Subcutaneous abdominal adipose tissue (tissue), 5 donors: ENCODE results near the gene CABP2.

Experiments used
- H3K27ac ChIP-seq: one replicate; pipeline ENCODE4 v1.7.0; 2013; ENCODE audit warnings: low read depth, mild to moderate bottlenecking, inconsistent platforms, low read length, moderate library complexity
- H3K27me3 ChIP-seq, 5 donors: one replicate each; pipeline ENCODE4 v1.7.0; 2013; ENCODE audit warnings: low read length in 5 of 5, inconsistent platforms in 1 of 5; ENCODE audit not compliant: control insufficient read depth in 5 of 5, insufficient read depth in 4 of 5
- H3K36me3 ChIP-seq, 5 donors: one replicate each; pipeline ENCODE4 v1.7.0; 2013; ENCODE audit warnings: low read length in 5 of 5; ENCODE audit not compliant: control insufficient read depth in 5 of 5, insufficient read depth in 5 of 5
- H3K4me1 ChIP-seq, 5 donors: one replicate each; pipeline ENCODE4 v1.7.0; 2013; ENCODE audit warnings: low read length in 5 of 5, mild to moderate bottlenecking in 3 of 5, moderate library complexity in 1 of 5; ENCODE audit not compliant: control insufficient read depth in 5 of 5, insufficient read depth in 5 of 5
- H3K4me3 ChIP-seq, 5 donors: one replicate each; pipeline ENCODE4 v1.7.0; 2013; ENCODE audit warnings: low read length in 5 of 5, low read depth in 1 of 5
- H3K9ac ChIP-seq, 5 donors: one replicate each; pipeline ENCODE4 v1.7.0; 2013; ENCODE audit warnings: low read length in 5 of 5, mild to moderate bottlenecking in 4 of 5, moderate library complexity in 3 of 5
- H3K9me3 ChIP-seq, 5 donors: one replicate each; pipeline ENCODE4 v1.7.0; 2013; ENCODE audit warnings: low read length in 5 of 5; ENCODE audit not compliant: control insufficient read depth in 5 of 5
- donor health status: healthy.
- donor health status: healthy.
- donor health status: healthy.
- donor health status: healthy.
- donor health status: healthy.

CABP2 gene

DNA sequence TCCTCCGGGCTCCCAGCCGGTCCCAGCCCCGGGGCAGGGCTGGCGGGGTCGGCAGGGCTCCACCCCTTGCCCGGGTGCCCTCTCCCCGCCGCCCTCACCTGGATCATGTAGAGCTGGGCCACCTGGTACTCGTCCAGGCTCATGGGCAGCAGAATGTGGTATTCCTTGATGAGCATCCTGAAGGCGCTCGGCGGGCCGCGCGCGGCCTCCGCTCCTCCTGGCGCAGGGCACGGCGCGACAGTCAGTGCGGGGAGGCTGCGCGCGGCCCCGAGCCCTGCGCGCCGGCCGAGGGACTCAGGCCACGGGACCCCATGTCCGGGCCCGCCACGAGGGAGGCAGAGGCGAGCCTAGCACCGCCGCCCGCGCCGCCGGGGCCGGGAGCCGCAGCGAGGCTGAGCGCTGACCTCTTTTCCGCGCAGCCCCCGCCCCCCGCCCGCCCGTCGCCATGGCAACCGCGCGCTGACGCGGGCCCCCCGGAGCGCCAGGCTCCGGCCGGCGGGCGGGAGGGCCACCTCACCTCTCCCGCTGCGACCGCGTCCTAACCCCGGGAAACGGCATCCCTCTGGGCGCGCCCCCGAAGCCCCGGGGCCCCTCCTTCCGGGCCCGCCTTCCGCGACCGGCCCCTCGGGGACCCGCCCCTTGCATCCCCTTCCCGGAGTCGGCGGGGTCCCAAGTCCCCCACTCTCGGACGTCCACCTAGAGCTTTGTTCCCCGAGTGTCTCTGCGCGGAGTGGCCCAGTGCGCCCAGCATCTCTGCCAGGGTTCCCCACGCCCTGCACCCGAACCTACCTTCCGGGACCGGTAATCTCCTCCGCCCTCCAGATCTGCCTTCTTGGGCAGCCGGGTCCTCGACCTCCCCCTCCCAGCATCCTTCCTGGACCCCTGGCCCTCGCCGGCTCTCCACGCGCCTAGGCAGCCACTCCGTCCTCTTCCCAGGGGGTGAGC, 19.0 kb downstream of the CABP2 start:
- Histone ChIP-seq H3K36me3 (peaks cover 0 to 21% (median 7%) of the 10 kb centered on the region in 5 donors), H3K27ac (peak overlapping the region; percentile 87), H3K4me3 (peak overlapping the region in 4 of 5 donors; percentile 64 to 79 (median 74)), H3K9ac (peak overlapping the region in 4 of 5 donors; percentile 20 to 75 (median 52)), H3K4me1 (peaks cover 2 to 54% (median 46%) of the 10 kb centered on the region in 5 donors), H3K27me3 (peaks cover 0 to 3% (median 0%) of the 10 kb centered on the region in 5 donors), H3K9me3 (no peaks in the 10 kb centered on the region)

DNA sequence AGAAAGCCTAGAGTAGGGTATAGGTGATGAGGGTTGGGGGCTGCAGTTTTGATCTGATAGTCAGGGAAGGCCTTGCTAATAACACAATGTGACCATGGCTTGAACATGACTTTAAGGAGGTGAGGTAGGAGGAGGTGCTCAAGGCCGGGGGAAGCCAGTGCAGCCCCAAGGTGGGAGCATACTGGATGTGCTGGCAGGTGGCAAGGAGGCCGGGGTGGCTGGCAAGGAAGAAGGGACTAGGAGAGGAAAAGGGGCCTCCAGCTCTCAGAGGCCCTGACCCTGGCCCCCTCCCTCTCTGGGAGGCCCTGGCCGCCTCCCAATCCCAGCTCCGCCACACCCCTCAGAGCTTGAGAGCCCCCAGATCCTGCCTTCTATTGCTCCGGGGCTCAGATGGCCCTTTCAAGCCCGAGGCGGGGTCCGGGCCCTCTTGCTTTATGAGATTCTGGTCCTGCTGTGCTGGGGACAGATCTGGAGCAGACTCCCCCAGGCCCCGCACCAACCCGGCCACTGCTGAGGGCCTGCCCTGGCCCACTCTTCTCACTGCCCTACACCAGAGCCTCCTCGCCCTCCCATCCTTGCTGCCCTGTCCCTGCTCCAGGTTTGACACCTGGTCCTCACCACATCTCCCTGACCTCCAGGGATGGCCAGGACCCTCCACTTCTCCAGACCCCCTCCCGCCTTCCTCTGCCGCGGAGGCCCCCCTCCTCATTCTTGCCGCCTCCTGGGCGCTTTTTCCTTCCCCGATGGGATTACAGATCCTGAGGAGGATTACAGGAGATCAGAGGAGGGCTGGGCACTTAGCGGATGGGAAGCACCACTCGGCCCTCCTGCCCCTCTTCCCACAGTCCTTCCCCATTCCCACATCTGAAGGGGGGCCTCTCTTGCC, 19.9 kb downstream of the CABP2 start:
- H3K4me3 ChIP-seq: peak overlapping the region in 2 of 5 donors; percentile 72 to 79
- H3K36me3 ChIP-seq: peaks cover 0 to 26% (median 9%) of the 10 kb centered on the region in 5 donors
- peak overlapping the region in 1 of 5 donors; percentile 48 for H3K9ac ChIP-seq
- peaks cover 2 to 52% (median 43%) of the 10 kb centered on the region in 5 donors for H3K4me1 ChIP-seq
- peaks cover 0 to 3% (median 0%) of the 10 kb centered on the region in 5 donors for H3K27me3 ChIP-seq
- H3K27ac ChIP-seq: no peak overlapping the region
- no peaks in the 10 kb centered on the region for H3K9me3 ChIP-seq

DNA sequence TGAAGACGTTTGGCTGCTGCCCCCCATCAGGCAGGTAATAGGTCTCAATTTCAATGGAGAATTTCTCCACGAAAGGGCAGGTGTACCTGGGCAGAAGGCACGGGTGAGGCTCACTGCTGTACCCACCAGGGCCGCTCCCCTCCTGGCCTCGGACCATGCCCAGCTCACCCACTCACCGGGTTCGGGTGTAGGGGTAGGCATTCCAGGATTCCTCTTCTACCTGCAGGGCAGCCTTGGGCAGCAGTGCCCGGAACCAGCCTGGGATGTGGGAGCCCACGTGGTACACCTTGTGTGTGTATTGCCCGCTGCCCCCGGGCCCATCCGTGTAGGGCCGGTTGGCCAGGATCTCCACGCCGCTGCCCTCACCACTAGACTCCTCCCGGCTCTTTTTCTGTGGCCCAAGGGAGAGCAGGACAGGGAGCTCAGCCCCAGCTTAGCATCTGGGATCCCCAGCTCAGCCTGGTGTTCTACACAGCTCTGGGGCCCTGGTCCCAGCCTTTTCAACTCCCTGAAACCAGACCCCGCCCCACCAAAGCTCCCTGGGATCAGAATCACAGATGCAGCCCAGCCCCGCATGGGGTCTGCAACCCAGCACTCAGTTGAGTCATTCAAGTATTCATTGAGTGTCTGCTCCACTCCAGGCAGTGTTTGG, 20.8 kb downstream of the CABP2 start:
- H3K4me3 ChIP-seq: no peak overlapping the region
- peaks cover 2 to 48% (median 36%) of the 10 kb centered on the region in 5 donors for H3K4me1 ChIP-seq
- peaks cover 0 to 35% (median 9%) of the 10 kb centered on the region in 5 donors for H3K36me3 ChIP-seq
- no peak overlapping the region for H3K27ac ChIP-seq
- H3K9me3 ChIP-seq: no peaks in the 10 kb centered on the region
- H3K9ac ChIP-seq: no peak overlapping the region
- H3K27me3 ChIP-seq: peaks cover 0 to 3% (median 0%) of the 10 kb centered on the region in 5 donors

DNA sequence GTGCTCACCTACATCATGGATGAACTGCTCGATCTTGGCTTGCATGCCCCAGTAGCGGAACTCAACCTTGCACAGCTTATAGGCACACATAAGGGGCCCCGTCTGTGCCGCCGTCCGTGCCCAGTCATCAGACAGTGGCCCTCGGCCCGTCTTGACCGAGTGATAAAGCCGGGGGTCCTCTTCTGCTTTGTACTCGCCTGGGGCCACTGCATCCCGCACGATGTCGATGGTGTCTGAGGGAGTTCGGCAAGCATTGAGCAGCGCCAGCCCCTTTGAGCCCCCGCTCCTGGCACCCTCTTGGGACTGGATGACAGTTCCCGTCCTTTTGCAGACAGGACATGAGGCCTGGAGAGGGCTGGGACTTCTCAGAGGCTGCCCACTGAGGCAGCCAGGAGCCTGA, 21.4 kb downstream of the CABP2 start:
- Histone ChIP-seq H3K36me3 (peaks cover 0 to 41% (median 9%) of the 10 kb centered on the region in 5 donors), H3K4me1 (peaks cover 2 to 42% (median 30%) of the 10 kb centered on the region in 5 donors), H3K9ac (no peak overlapping the region), H3K27ac (no peak overlapping the region), H3K9me3 (no peaks in the 10 kb centered on the region), H3K27me3 (peaks cover 0 to 3% (median 0%) of the 10 kb centered on the region in 5 donors), H3K4me3 (no peak overlapping the region)

DNA sequence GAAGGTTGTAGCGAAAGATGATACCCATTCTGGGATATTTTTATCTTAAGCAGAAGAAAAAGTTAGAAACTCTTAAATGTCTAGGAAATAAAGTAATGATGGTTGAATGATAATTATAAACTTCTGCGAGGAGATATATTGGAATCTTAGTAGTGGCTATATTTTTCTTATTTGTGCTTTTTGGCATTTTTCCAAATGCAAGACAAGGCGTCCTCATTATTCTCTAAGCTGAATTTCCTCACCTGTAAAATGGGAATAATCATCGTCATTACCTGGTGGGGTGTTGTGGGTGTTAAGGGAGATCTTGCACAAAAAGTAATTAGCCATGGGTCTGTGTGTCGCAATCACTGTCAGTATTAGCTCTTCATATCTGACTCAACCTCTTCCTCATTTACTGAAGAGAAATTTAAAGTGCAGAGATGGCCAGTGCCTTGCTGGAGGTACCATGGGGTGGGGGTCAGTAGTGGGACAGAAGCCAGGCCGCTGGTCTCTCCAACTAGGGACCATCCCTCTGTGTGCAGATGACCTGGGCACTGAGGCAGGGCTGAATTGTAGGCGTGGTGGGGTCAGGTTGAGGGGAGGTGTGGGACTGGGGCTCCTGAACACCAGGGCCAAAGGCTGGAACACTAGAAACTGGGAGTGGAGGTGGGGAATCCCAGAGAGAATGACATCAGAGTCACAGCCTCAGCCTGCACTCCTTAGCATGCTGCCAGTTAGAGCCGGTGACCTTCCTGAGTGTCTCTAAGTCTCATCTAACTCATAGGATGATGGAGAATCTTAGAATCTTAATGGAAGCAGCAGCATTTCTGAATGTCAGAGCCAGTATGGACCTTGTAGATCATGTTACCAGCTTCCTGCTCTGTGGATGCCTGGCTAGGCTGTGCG, 22.2 kb downstream of the CABP2 start:
- Histone ChIP-seq H3K9ac (no peak overlapping the region), H3K9me3 (no peaks in the 10 kb centered on the region), H3K4me3 (no peak overlapping the region), H3K27me3 (peaks cover 0 to 3% (median 0%) of the 10 kb centered on the region in 5 donors), H3K36me3 (peaks cover 0 to 45% (median 9%) of the 10 kb centered on the region in 5 donors), H3K4me1 (peaks cover 2 to 34% (median 23%) of the 10 kb centered on the region in 5 donors), H3K27ac (no peak overlapping the region)

DNA sequence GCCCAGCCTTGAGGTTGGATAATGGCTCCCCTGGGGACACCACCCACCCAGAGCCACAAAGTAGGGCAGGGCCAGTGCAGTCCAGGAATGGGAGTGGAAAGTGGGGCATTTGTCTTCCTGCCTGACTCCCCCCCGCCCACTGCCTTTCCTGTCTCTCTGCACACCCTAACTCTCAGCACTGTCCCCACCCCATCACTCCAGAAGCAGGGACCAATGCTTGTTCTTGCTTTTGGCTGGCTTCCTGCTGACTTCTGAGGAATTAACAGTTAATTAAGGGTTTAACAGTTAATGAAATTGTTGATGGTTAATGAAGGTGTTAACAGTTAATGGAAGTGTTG, 22.8 kb downstream of the CABP2 start:
- Histone ChIP-seq H3K9ac (no peak overlapping the region), H3K36me3 (peaks cover 0 to 51% (median 13%) of the 10 kb centered on the region in 5 donors), H3K4me3 (no peak overlapping the region), H3K27me3 (peaks cover 0 to 3% (median 0%) of the 10 kb centered on the region in 5 donors), H3K27ac (no peak overlapping the region), H3K9me3 (no peaks in the 10 kb centered on the region), H3K4me1 (peaks cover 0 to 28% (median 16%) of the 10 kb centered on the region in 5 donors)

DNA sequence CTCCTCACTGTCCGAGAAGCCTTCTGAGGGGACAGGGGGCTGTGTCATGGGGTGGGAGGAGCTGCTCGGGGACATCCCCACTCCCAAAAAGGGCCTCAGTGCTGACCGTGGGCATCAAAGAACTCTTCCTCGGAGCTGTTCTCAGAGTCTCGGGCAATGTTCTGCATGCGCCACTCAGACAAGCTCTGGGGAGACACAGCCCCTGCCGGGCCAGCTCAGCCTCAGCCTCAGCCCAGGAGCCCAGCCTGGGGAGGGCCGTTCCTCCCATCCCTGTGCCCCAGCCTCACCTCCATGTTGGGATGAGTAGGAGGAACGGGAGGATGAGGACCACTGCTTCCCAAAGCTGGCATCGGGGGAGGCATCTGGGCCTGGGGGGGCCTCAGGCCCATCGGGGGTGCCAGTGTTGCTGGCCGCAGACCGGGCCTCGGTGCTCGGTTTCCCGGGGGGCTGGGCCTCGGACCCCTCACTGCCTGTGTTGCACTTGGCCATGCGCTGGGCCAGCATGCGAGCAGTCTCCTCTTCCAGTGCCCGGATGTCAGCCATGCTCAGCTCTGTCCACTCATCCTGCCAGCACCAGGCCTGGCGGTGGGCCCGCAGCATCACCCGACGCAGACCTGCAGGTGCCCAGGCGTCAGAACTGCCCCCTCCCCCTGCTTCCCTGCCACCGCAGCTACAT, 23.3 kb downstream of the CABP2 start:
- H3K4me3 ChIP-seq: no peak overlapping the region
- H3K4me1 ChIP-seq: peaks cover 0 to 24% (median 14%) of the 10 kb centered on the region in 5 donors
- H3K27ac ChIP-seq: no peak overlapping the region
- H3K9ac ChIP-seq: no peak overlapping the region
- H3K36me3 ChIP-seq: peaks cover 0 to 56% (median 16%) of the 10 kb centered on the region in 5 donors
- H3K9me3 ChIP-seq: no peaks in the 10 kb centered on the region
- H3K27me3 ChIP-seq: peaks cover 0 to 3% (median 0%) of the 10 kb centered on the region in 5 donors

DNA sequence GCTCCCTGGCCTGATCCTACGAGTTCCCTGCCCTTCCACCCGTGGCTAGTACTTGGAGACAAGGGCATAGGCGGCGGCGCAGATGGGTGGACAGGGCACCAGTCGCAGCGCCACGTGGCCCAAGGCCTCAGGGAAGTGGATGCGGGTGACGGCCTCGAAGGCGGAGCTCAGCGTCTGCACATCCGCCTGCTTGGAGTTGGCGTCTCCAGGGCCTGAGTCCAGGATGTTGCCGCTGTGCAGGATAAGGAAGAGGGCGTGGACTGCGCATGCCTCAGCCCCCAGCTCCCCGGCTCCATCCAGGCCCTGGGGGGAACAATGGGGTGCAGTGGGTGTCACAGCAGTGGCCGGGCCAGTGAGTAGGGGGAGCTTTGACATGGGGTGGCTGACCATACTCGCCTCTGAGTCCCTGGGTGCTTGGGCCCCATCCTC, 24.7 kb downstream of the CABP2 start:
- H3K36me3 ChIP-seq: peaks cover 0 to 64% (median 21%) of the 10 kb centered on the region in 5 donors
- no peak overlapping the region for H3K9ac ChIP-seq
- no peaks in the 10 kb centered on the region for H3K27me3 ChIP-seq
- no peaks in the 10 kb centered on the region for H3K9me3 ChIP-seq
- no peak overlapping the region for H3K4me3 ChIP-seq
- peaks cover 0 to 13% (median 3%) of the 10 kb centered on the region in 5 donors for H3K4me1 ChIP-seq
- no peak overlapping the region for H3K27ac ChIP-seq
